Measurements from ENCODE around the gene SBNO1.

Gene SBNO1

GRCh38 chr12:123365025-123365917 lies 624 bp upstream of the SBNO1 start:
- ChIA-PET POLR2A (interaction anchor here (0.6 to 1.5 kb wide), 5 partner anchors 18 to 1529 kb away, joined by 3 to 9 read pairs (median 3); partner anchors contain the start of genes KMT5A and SNRNP35), CTCF (interaction anchor here (0.8 to 2.8 kb wide), 17 partner anchors 10 to 349 kb away, joined by 3 to 20 read pairs (median 4); partner anchors contain the start of genes KMT5A and RILPL2)

GRCh38 chr12:123363740-123364531 lies 711 bp downstream of the SBNO1 start:
- Histone ChIP-seq H3K36me3 (ENCODE audit: control insufficient read depth in 4 of 4, insufficient read depth in 4 of 4, low read length in 3 of 4) (peaks cover 0 to 3% (median under 1%) of the 10 kb centered on the region in 4 experiments), H3K27me3 (replicated peaks in 2 of 5; ENCODE audit: control insufficient read depth in 4 of 5, insufficient read depth in 5 of 5, low read length in 4 of 5) (no peaks in the 10 kb centered on the region), H3K4me3 (ENCODE audit: control insufficient read depth in 1 of 7, extremely low read depth in 1 of 7, insufficient read depth in 4 of 7, low read depth in 2 of 7, low read length in 6 of 7) (peak overlapping the region; percentile 82 to 99 (median 95)), H3K4me1 (ENCODE audit: control extremely low read depth in 1 of 4, control insufficient read depth in 4 of 4, insufficient read depth in 4 of 4, low read length in 3 of 4) (peaks cover 4 to 25% (median 19%) of the 10 kb centered on the region in 4 experiments), H3K27ac (ENCODE audit: insufficient read depth in 1 of 2, low read depth in 1 of 2, low read length in 2 of 2, poor library complexity in 1 of 2, severe bottlenecking in 2 of 2) (peak overlapping the region; percentile 97 to 99), H3K9me3 (ENCODE audit: control extremely low read depth in 1 of 5, control insufficient read depth in 4 of 5, insufficient read depth in 2 of 5, low read depth in 1 of 5, low read length in 4 of 5) (no peaks in the 10 kb centered on the region)
- 0% methylated on average over 46 of the region's 62 CpGs for WGBS (ENCODE audit: insufficient coverage)
- POLR2A ChIA-PET, result interaction anchor here (0.6 to 1.2 kb wide), 2 partner anchors 25 to 31 kb away, joined by 3 read pairs; no protein-coding TSS in a partner anchor
- CTCF ChIA-PET, result interaction anchor here (0.8 to 2.8 kb wide), 4 partner anchors 8 to 96 kb away, joined by 3 to 9 read pairs (median 3); no protein-coding TSS in a partner anchor
- peak in 2 of 3 donors; percentile 53 to 64 for DNase-seq

More at GRCh38 chr12:123365025-123365917, 624 bp upstream of the SBNO1 start:
- H3K4me1 ChIP-seq (ENCODE audit: control extremely low read depth in 1 of 4, control insufficient read depth in 4 of 4, insufficient read depth in 4 of 4, low read length in 3 of 4), result peaks cover 4 to 25% (median 19%) of the 10 kb centered on the region in 4 experiments
- peaks cover 0 to 2% (median 0%) of the 10 kb centered on the region in 4 experiments for H3K36me3 ChIP-seq (ENCODE audit: control insufficient read depth in 4 of 4, insufficient read depth in 4 of 4, low read length in 3 of 4)
- H3K9me3 ChIP-seq (ENCODE audit: control extremely low read depth in 1 of 5, control insufficient read depth in 4 of 5, insufficient read depth in 2 of 5, low read depth in 1 of 5, low read length in 4 of 5), result no peaks in the 10 kb centered on the region
- DNase-seq, result peak; percentile 99
- no peaks in the 10 kb centered on the region for H3K27me3 ChIP-seq (replicated peaks in 2 of 5; ENCODE audit: control insufficient read depth in 4 of 5, insufficient read depth in 5 of 5, low read length in 4 of 5)
- WGBS (ENCODE audit: insufficient coverage), result 0% methylated on average over 36 of the region's 61 CpGs
- H3K27ac ChIP-seq (ENCODE audit: insufficient read depth in 1 of 2, low read depth in 1 of 2, low read length in 2 of 2, poor library complexity in 1 of 2, severe bottlenecking in 2 of 2), result peak overlapping the region; percentile 97 to 99
- H3K4me3 ChIP-seq (ENCODE audit: control insufficient read depth in 1 of 7, extremely low read depth in 1 of 7, insufficient read depth in 4 of 7, low read depth in 2 of 7, low read length in 6 of 7), result peak overlapping the region; percentile 41 to 98 (median 87)

- Histone ChIP-seq H3K9me3 (ENCODE audit: control extremely low read depth in 1 of 5, control insufficient read depth in 4 of 5, insufficient read depth in 2 of 5, low read depth in 1 of 5, low read length in 4 of 5) (no peaks in the 10 kb centered on the region), H3K36me3 (ENCODE audit: control insufficient read depth in 4 of 4, insufficient read depth in 4 of 4, low read length in 3 of 4) (peaks cover 0 to 3% (median under 1%) of the 10 kb centered on the region in 4 experiments), H3K4me1 (ENCODE audit: control extremely low read depth in 1 of 4, control insufficient read depth in 4 of 4, insufficient read depth in 4 of 4, low read length in 3 of 4) (peaks cover 4 to 25% (median 19%) of the 10 kb centered on the region in 4 experiments), H3K27me3 (replicated peaks in 2 of 5; ENCODE audit: control insufficient read depth in 4 of 5, insufficient read depth in 5 of 5, low read length in 4 of 5) (no peaks in the 10 kb centered on the region), H3K4me3 (ENCODE audit: control insufficient read depth in 1 of 7, extremely low read depth in 1 of 7, insufficient read depth in 4 of 7, low read depth in 2 of 7, low read length in 6 of 7) (peak overlapping the region; percentile 82 to 99 (median 95)), H3K27ac (ENCODE audit: insufficient read depth in 1 of 2, low read depth in 1 of 2, low read length in 2 of 2, poor library complexity in 1 of 2, severe bottlenecking in 2 of 2) (peak overlapping the region; percentile 97 to 99)
- WGBS (ENCODE audit: insufficient coverage), result 0% methylated on average over 7 of the region's 9 CpGs
- POLR2A ChIA-PET, result interaction anchor here (0.6 to 1.1 kb wide), 4 partner anchors 30 to 576 kb away, joined by 3 to 4 read pairs (median 4); no protein-coding TSS in a partner anchor
- CTCF ChIA-PET, result interaction anchor here (0.8 to 1.3 kb wide), 3 partner anchors 9 to 95 kb away, joined by 3 read pairs; no protein-coding TSS in a partner anchor
- DNase-seq, result peak in 1 of 3 donors; percentile 43
Measured at GRCh38 chr12:123363390-123363739, 1.3 kb downstream of the SBNO1 start.

GRCh38 chr12:123358035-123358434 lies 6.6 kb downstream of the SBNO1 start:
- no peak overlapping the region for H3K4me3 ChIP-seq (ENCODE audit: control insufficient read depth in 1 of 7, extremely low read depth in 1 of 7, insufficient read depth in 4 of 7, low read depth in 2 of 7, low read length in 6 of 7)
- 100% methylated on average over 1 of the region's 1 CpG for WGBS (ENCODE audit: insufficient coverage)
- no peak overlapping the region for H3K27ac ChIP-seq (ENCODE audit: insufficient read depth in 1 of 2, low read depth in 1 of 2, low read length in 2 of 2, poor library complexity in 1 of 2, severe bottlenecking in 2 of 2)
- no peaks in the 10 kb centered on the region for H3K27me3 ChIP-seq (replicated peaks in 2 of 5; ENCODE audit: control insufficient read depth in 4 of 5, insufficient read depth in 5 of 5, low read length in 4 of 5)
- no peaks in the 10 kb centered on the region for H3K9me3 ChIP-seq (ENCODE audit: control extremely low read depth in 1 of 5, control insufficient read depth in 4 of 5, insufficient read depth in 2 of 5, low read depth in 1 of 5, low read length in 4 of 5)
- ChIA-PET POLR2A (no interaction called here), CTCF (no interaction called here)
- peaks cover 1 to 18% (median 8%) of the 10 kb centered on the region in 4 experiments for H3K4me1 ChIP-seq (ENCODE audit: control extremely low read depth in 1 of 4, control insufficient read depth in 4 of 4, insufficient read depth in 4 of 4, low read length in 3 of 4)
- no peak for DNase-seq
- peaks cover 2 to 21% (median 2%) of the 10 kb centered on the region in 4 experiments for H3K36me3 ChIP-seq (ENCODE audit: control insufficient read depth in 4 of 4, insufficient read depth in 4 of 4, low read length in 3 of 4)

GRCh38 chr12:123356159-123356670 lies 8.4 kb downstream of the SBNO1 start:
- Histone ChIP-seq H3K27me3 (replicated peaks in 2 of 5; ENCODE audit: control insufficient read depth in 4 of 5, insufficient read depth in 5 of 5, low read length in 4 of 5) (no peaks in the 10 kb centered on the region), H3K4me3 (ENCODE audit: control insufficient read depth in 1 of 7, extremely low read depth in 1 of 7, insufficient read depth in 4 of 7, low read depth in 2 of 7, low read length in 6 of 7) (no peak overlapping the region), H3K9me3 (ENCODE audit: control extremely low read depth in 1 of 5, control insufficient read depth in 4 of 5, insufficient read depth in 2 of 5, low read depth in 1 of 5, low read length in 4 of 5) (no peaks in the 10 kb centered on the region), H3K36me3 (ENCODE audit: control insufficient read depth in 4 of 4, insufficient read depth in 4 of 4, low read length in 3 of 4) (peaks cover 2 to 23% (median 2%) of the 10 kb centered on the region in 4 experiments), H3K4me1 (ENCODE audit: control extremely low read depth in 1 of 4, control insufficient read depth in 4 of 4, insufficient read depth in 4 of 4, low read length in 3 of 4) (peaks cover 0 to 15% (median 2%) of the 10 kb centered on the region in 4 experiments), H3K27ac (ENCODE audit: insufficient read depth in 1 of 2, low read depth in 1 of 2, low read length in 2 of 2, poor library complexity in 1 of 2, severe bottlenecking in 2 of 2) (no peak overlapping the region)
- WGBS (ENCODE audit: insufficient coverage), result 100% methylated on average over 3 of the region's 7 CpGs
- ChIA-PET CTCF (interaction anchor here (1.1 to 2.3 kb wide), 5 partner anchors 9 to 238 kb away, joined by 3 to 9 read pairs (median 4); partner anchors contain the start of gene SBNO1), POLR2A (no interaction called here)
- no peak for DNase-seq

- peaks cover 0 to 15% (median 2%) of the 10 kb centered on the region in 4 experiments for H3K4me1 ChIP-seq (ENCODE audit: control extremely low read depth in 1 of 4, control insufficient read depth in 4 of 4, insufficient read depth in 4 of 4, low read length in 3 of 4)
- CTCF ChIA-PET, result interaction anchor here (0.6 to 2.3 kb wide), 5 partner anchors 9 to 126 kb away, joined by 3 to 9 read pairs (median 4); partner anchors contain the start of gene SBNO1
Measured at GRCh38 chr12:123354600-123354999, 10.0 kb downstream of the SBNO1 start.

More at GRCh38 chr12:123354600-123354999, 10.0 kb downstream of the SBNO1 start:
- H3K27ac ChIP-seq (ENCODE audit: insufficient read depth in 1 of 2, low read depth in 1 of 2, low read length in 2 of 2, poor library complexity in 1 of 2, severe bottlenecking in 2 of 2), result peak overlapping the region in 1 of 2 experiments; percentile 23
- H3K36me3 ChIP-seq (ENCODE audit: control insufficient read depth in 4 of 4, insufficient read depth in 4 of 4, low read length in 3 of 4), result peaks cover 0 to 30% (median 2%) of the 10 kb centered on the region in 4 experiments
- no peaks in the 10 kb centered on the region for H3K27me3 ChIP-seq (replicated peaks in 2 of 5; ENCODE audit: control insufficient read depth in 4 of 5, insufficient read depth in 5 of 5, low read length in 4 of 5)
- POLR2A ChIA-PET, result no interaction called here
- H3K4me3 ChIP-seq (ENCODE audit: control insufficient read depth in 1 of 7, extremely low read depth in 1 of 7, insufficient read depth in 4 of 7, low read depth in 2 of 7, low read length in 6 of 7), result no peak overlapping the region
- 100% methylated on average over 1 of the region's 2 CpGs for WGBS (ENCODE audit: insufficient coverage)
- DNase-seq, result no peak
- no peaks in the 10 kb centered on the region for H3K9me3 ChIP-seq (ENCODE audit: control extremely low read depth in 1 of 5, control insufficient read depth in 4 of 5, insufficient read depth in 2 of 5, low read depth in 1 of 5, low read length in 4 of 5)
